ENCODE data around the gene RMDN2. TPM values are rescaled to one million over a fixed set of nuclear protein-coding genes. Genes with fewer than 3 reads are reported as not detected.

The RMDN2 gene
- total and polyA plus RNA-seq, 4 donors, result 7.3 to 30.6 (median 13.3) TPM

GRCh38 chr2:37907501-37908225 is 17.4 kb upstream of the RMDN2 start:
- no peaks in the 10 kb centered on the region for H3K9me3 ChIP-seq (ENCODE audit: control insufficient read depth in 4 of 4, low read length in 3 of 4)
- H3K27ac ChIP-seq (ENCODE audit: low read depth in 1 of 2, low read length in 2 of 2), result no peak overlapping the region
- no peak overlapping the region for H3K9ac ChIP-seq (ENCODE audit: low read depth in 1 of 2, low read length in 2 of 2)
- no peaks in the 10 kb centered on the region for H3K27me3 ChIP-seq (ENCODE audit: control insufficient read depth in 4 of 4, insufficient read depth in 4 of 4, low read length in 3 of 4)
- no peaks in the 10 kb centered on the region for H3K36me3 ChIP-seq (ENCODE audit: control insufficient read depth in 4 of 4, insufficient read depth in 3 of 4, low read depth in 1 of 4, low read length in 3 of 4)
- DNase-seq (ENCODE audit: low spot score), result no peak
- H3K4me1 ChIP-seq (ENCODE audit: control insufficient read depth in 4 of 4, insufficient read depth in 4 of 4, low read length in 3 of 4), result peaks cover 0 to 8% (median 6%) of the 10 kb centered on the region in 4 donors
- 84% methylated on average over 5 of the region's 5 CpGs for WGBS
- no peak for TF ChIP-seq NR2F2 (IDR thresholded peaks at IDR 0.05)
- no peak for TF ChIP-seq ZBTB33 (IDR thresholded peaks at IDR 0.05)
- no peak for TF ChIP-seq CTCF (IDR thresholded peaks at IDR 0.05; ENCODE audit: low read depth, low read length, missing input control)
- no peak for TF ChIP-seq FOXA1 (IDR thresholded peaks at IDR 0.05)
- no peak for TF ChIP-seq YY1 (IDR thresholded peaks at IDR 0.05)
- no peak for TF ChIP-seq HNF4A (conservative IDR thresholded peaks at IDR 0.05)
- TF ChIP-seq MAX (IDR thresholded peaks at IDR 0.05), result no peak
- no peak for TF ChIP-seq EGR1 (IDR thresholded peaks at IDR 0.05; ENCODE audit: low read depth in 2 of 2)
- no peak overlapping the region for H3K4me3 ChIP-seq (ENCODE audit: low read depth in 1 of 3, low read length in 3 of 3)

- no peak overlapping the region for H3K27ac ChIP-seq (ENCODE audit: low read depth in 1 of 2, low read length in 2 of 2)
- 76% methylated on average over 4 of the region's 4 CpGs for WGBS
- no peaks in the 10 kb centered on the region for H3K9me3 ChIP-seq (ENCODE audit: control insufficient read depth in 4 of 4, low read length in 3 of 4)
- DNase-seq (ENCODE audit: low spot score), result no peak
- H3K4me3 ChIP-seq (ENCODE audit: low read depth in 1 of 3, low read length in 3 of 3), result no peak overlapping the region
- no peak for TF ChIP-seq RAD21 (IDR thresholded peaks at IDR 0.05)
- peak in 1 of 2 donors; percentile 31 for TF ChIP-seq HNF4A (conservative IDR thresholded peaks at IDR 0.05)
- no peaks in the 10 kb centered on the region for H3K27me3 ChIP-seq (ENCODE audit: control insufficient read depth in 4 of 4, insufficient read depth in 4 of 4, low read length in 3 of 4)
- no peak overlapping the region for H3K9ac ChIP-seq (ENCODE audit: low read depth in 1 of 2, low read length in 2 of 2)
- H3K4me1 ChIP-seq (ENCODE audit: control insufficient read depth in 4 of 4, insufficient read depth in 4 of 4, low read length in 3 of 4), result peaks cover 1 to 17% (median 8%) of the 10 kb centered on the region in 4 donors
- no peaks in the 10 kb centered on the region for H3K36me3 ChIP-seq (ENCODE audit: control insufficient read depth in 4 of 4, insufficient read depth in 3 of 4, low read depth in 1 of 4, low read length in 3 of 4)
These were observed 13.7 kb upstream of the RMDN2 start for GRCh38 chr2:37911296-37911873.

- Histone ChIP-seq H3K4me3 (ENCODE audit: low read depth in 1 of 3, low read length in 3 of 3) (no peak overlapping the region), H3K36me3 (ENCODE audit: control insufficient read depth in 4 of 4, insufficient read depth in 3 of 4, low read depth in 1 of 4, low read length in 3 of 4) (no peaks in the 10 kb centered on the region), H3K4me1 (ENCODE audit: control insufficient read depth in 4 of 4, insufficient read depth in 4 of 4, low read length in 3 of 4) (peaks cover 1 to 23% (median 14%) of the 10 kb centered on the region in 4 donors), H3K9me3 (ENCODE audit: control insufficient read depth in 4 of 4, low read length in 3 of 4) (no peaks in the 10 kb centered on the region), H3K27ac (ENCODE audit: low read depth in 1 of 2, low read length in 2 of 2) (no peak overlapping the region), H3K27me3 (ENCODE audit: control insufficient read depth in 4 of 4, insufficient read depth in 4 of 4, low read length in 3 of 4) (no peaks in the 10 kb centered on the region), H3K9ac (ENCODE audit: low read depth in 1 of 2, low read length in 2 of 2) (no peak overlapping the region)
- no peak for DNase-seq (ENCODE audit: low spot score)
- 92% methylated on average over 1 of the region's 1 CpG for WGBS
- TF ChIP-seq TAF1 (conservative IDR thresholded peaks at IDR 0.05) (no peak), FOXA1 (IDR thresholded peaks at IDR 0.05) (no peak), EGR1 (IDR thresholded peaks at IDR 0.05; ENCODE audit: low read depth in 2 of 2) (no peak), GABPA (IDR thresholded peaks at IDR 0.05 in 1 of 2, conservative IDR thresholded peaks at IDR 0.05 in 1 of 2) (no peak), REST (IDR thresholded peaks at IDR 0.05) (no peak), JUND (IDR thresholded peaks at IDR 0.05) (no peak), FOXA2 (IDR thresholded peaks at IDR 0.05) (no peak), NR2F2 (IDR thresholded peaks at IDR 0.05) (no peak), CTCF (IDR thresholded peaks at IDR 0.05; ENCODE audit: low read depth, low read length, missing input control) (no peak), RAD21 (IDR thresholded peaks at IDR 0.05) (no peak), SP1 (IDR thresholded peaks at IDR 0.05) (no peak), YY1 (IDR thresholded peaks at IDR 0.05) (no peak), ATF3 (IDR thresholded peaks at IDR 0.05) (no peak)
These were observed 13.0 kb upstream of the RMDN2 start for GRCh38 chr2:37912056-37912455.

All from liver (tissue), 9 donors.